ENCODE results near the gene MEX3A.

GRCh38 chr1:156106624-156107488 is 24.6 kb upstream of the MEX3A start:
- TF ChIP-seq POLR2A (IDR thresholded peaks at IDR 0.05; ENCODE audit: low read depth, low read length): 0 out of 2 replicates have a peak, but pooled peaks have one; percentile 40
- no peak for TF ChIP-seq POLR2AphosphoS5 (IDR thresholded peaks at IDR 0.05; ENCODE audit: low read depth, low read length)
- TF ChIP-seq TAF1 (IDR thresholded peaks at IDR 0.05; ENCODE audit: borderline replicate concordance, low read depth, low read length): no peak

Data from GM12892 (cell line).